COLO829 (cell line): ENCODE results near the gene RFXANK.
"Not testable (repeated sequence)": the region's sequence is repeated elsewhere in the genome, so short reads cannot be mapped to it uniquely, and the experiment has no call there.

Experiments used
- DNase-seq: peaks from one replicate; pipeline ENCODE4 v3.0.0; 2012; ENCODE audit warnings: low spot score

The RFXANK gene

DNA sequence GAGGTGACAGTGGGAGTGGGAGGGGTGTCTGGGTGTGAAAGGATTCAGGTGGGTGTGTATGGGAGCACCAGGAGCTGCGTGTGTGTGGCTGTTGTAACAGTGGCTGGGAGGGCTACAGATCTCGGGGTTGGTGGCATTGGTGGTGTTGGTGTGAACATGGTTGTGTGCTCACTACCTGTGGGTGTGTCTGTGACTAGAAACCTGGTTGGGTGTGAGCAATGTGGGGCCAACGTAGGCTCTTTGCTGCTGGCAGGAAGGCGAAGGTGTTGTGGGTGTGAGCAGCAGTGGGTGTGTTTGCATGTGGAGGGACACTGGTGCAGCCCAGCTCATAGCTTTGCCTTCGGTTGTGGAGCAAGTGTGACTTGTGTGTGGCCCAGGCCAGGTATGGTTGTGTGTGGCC, 14.9 kb downstream of the RFXANK start:
- DNase-seq = no peak

- no peak for DNase-seq
Observed at GRCh38 chr19:19207637-19208572, 15.8 kb downstream of the RFXANK start.

DNA sequence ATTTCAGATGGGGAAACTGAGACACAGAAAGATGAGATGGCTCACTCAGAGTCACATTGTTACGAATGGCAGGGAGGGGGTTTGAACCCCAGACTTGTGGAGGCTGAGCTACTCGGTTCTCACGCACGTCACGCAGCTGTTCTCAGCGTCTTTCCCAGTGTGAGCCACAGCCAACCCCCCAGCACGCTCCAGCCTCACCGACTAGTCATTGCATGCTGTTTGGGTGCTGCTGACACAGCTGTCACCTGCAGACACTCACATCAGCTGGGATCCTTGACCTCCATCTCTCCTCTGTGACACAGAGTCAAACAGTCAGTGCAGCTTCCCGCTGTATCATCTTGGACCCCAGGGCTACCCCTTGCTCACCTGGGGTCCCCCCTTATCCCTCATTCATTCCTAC, 17.3 kb downstream of the RFXANK start:
- no peak for DNase-seq

DNA sequence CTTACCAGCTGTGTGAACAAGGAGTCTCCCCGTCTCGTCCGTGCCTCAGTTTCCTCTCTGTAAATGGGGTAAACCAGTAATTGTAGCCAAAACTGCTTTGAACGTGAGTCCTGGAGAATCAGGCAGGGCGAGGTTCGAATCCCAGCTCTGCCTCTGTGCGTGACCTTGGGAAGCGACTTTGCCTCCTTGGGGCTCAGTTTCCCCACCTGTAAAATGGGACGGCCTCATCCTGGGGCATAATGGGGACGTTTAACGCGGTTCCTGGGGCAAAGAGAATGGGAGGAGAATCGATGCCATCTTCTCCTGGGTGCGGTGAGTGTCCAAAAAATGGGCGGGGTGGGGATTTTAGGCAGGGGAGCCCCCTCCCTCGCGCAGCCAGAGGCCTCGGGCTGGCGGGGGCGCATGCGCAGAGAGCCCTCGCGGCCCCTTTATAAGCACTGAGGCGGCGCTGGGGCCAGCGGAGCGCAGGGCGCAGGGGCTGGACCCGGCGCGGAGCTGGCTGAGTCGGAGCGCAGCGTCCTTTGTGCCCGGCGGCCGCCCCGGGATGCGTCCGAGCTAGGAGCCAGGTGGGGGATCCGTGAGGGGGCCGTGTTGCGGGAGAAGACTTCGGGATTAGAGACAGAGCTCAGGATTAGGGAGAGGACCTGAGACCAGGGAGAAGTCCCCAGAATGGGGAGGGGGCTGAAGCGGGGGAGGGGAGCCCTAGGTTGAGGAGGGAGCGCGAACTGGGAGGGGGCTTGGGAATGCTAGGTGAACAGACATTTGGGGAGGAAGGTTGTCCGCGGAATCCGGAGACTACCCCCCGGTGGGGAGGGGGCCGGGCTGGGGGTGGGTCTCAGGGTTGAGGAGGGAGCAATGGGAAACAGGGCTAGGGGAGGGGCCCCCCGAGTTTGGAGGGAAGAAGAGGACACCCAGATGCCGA, 19.7 kb downstream of the RFXANK start, which contains the start of gene NCAN:
Gene NCAN, plus strand, starts transcription at position 460 of the 922 bp plus-strand sequence. CDS start 4,996 bp downstream, outside the sequence.
- no peak for DNase-seq

- no peak for DNase-seq
Observed at GRCh38 chr19:19212916-19213315, 20.9 kb downstream of the RFXANK start.

- no peak for DNase-seq
Observed at GRCh38 chr19:19213426-19214158, 21.5 kb downstream of the RFXANK start.

GRCh38 chr19:19214159-19214490, 22.1 kb downstream of the RFXANK start:
- DNase-seq = no peak

DNA sequence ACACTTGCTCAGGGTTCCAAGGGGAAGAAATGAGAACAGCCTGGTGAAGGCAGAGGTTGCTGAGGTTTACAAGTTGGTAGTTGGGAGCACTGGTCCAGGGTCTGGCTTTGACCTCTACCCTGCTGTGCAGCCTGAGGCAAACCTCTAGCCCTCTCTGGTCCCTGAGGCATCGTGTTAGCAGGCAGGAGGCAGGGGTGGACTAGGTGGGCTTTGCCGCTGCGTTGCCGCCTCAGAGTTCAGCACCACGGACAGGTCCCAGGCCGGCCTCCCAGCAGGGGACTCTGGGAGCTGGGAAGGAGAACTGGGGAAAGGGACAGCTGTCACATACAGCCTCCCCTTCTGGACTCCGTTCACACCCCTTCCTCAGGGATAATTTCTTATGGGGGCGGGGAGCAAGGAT, 22.8 kb downstream of the RFXANK start:
- DNase-seq = no peak

DNA sequence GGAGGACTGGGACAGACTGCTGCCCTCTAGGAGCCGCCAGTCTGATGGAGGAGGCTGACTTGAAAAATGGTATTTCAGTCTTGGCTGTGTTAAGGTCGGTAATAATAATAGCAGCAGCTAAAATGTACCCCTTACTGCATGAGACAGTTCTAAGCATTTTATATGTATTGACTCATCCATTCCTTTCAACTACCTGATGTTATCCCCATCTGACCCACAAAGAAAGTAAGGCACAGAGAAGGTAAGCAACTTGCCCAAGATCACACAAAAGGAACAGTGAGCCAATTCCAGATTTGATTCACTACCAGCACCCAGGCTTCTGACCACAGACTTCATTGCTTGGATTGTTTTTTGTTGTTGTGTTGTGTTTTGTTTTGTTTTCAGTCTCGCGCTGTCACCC, 23.7 kb downstream of the RFXANK start:
- DNase-seq = no peak

- DNase-seq = no peak
Observed at GRCh38 chr19:19217099-19217498, 25.0 kb downstream of the RFXANK start.

DNA sequence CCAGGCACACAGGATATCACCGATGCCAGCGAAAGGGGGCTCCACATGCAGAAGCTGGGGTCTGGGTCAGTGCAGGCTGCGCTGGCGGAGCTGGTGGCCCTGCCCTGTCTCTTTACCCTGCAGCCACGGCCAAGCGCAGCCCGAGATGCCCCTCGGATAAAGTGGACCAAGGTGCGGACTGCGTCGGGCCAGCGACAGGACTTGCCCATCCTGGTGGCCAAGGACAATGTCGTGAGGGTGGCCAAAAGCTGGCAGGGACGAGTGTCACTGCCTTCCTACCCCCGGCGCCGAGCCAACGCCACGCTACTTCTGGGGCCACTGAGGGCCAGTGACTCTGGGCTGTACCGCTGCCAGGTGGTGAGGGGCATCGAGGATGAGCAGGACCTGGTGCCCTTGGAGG, 26.9 kb downstream of the RFXANK start:
- no peak for DNase-seq

GRCh38 chr19:19221000-19221399, 28.9 kb downstream of the RFXANK start:
- DNase-seq = not testable (repeated sequence)

DNA sequence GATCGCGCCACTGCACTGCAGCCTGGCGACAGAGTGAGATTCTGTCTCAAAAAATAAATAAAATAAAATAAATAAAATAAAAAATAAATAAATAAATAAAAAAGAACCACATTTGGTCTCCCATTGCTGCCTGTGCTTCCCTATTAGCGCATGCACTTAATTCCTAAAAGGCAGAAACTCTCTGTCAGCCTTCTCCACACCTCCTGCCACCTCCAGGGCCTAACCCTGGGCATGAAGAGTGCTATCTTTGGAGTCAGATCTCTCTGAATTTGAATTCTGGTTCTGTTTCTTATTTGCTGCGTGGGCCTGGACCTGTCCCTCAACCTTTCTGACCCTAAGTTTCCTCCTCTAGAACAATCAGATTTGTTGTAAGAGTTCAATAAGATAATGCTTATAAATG, 31.0 kb downstream of the RFXANK start:
- DNase-seq = no peak

GRCh38 chr19:19223636-19224035, 31.6 kb downstream of the RFXANK start:
- no peak for DNase-seq

GRCh38 chr19:19224150-19224851, 32.2 kb downstream of the RFXANK start:
- no peak for DNase-seq

GRCh38 chr19:19224852-19225494, 32.9 kb downstream of the RFXANK start:
- peak; percentile 90 for DNase-seq

DNA sequence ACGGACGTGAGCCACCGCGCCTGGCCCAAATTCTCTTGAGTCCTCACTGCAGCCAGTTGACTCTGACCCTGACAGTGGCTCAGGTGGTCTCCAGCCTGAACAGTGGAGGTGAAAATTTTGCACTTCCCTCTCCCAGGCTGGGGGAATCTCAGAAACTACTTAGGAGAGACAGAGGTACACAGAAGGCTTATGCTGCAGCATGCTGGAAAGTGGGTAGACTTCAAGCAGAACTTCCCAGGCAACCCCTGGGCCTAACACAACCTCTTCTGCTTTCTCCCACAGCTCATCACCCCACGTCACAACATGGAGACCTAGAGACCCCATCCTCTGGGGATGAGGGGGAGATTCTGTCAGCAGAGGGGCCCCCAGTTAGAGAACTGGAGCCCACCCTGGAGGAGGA, 34.1 kb downstream of the RFXANK start:
- DNase-seq = no peak

GRCh38 chr19:19226663-19227062, 34.6 kb downstream of the RFXANK start:
- DNase-seq = no peak

DNA sequence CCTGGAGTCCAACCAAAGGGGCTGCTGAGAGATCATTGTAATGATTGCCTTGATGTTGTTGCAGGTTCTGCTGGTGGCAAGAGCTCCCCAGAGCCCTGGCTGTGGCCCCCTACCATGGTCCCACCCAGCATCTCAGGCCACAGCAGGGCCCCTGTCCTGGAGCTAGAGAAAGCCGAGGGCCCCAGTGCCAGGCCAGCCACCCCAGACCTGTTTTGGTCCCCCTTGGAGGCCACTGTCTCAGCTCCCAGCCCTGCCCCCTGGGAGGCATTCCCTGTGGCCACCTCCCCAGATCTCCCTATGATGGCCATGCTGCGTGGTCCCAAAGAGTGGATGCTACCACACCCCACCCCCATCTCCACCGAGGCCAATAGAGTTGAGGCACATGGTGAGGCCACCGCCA, 35.2 kb downstream of the RFXANK start:
- DNase-seq = no peak

- no peak for DNase-seq
Observed at GRCh38 chr19:19229701-19230100, 37.6 kb downstream of the RFXANK start.

DNA sequence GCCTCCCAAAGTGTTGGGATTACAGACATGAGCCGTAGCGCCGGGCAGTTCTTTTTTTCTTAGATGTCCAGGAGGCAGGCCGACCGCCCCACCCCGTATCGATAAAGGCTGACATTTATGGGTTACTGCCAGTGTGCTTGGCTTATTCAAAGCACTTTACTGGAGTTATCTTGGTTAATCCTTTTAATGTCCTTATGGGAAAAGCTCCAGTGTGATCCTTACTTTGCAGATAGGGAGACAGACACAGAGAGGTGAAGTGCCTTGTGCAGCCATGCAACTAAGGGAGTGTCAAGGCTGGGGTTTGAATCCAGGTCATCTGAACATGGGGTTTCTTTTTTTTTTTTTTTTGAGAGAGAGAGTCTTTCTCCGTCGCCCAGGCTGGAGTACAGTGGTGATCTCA, 38.9 kb downstream of the RFXANK start:
- no peak for DNase-seq
